HepG2 (cell line): ENCODE data around the gene GDPGP1. TPM values are rescaled to one million over a fixed set of nuclear protein-coding genes. Genes with fewer than 3 reads are reported as not detected.

Experiments used
- ATAC-seq: fragments of 200-7000 bp; cut with Tn5 transposase; 3 replicates; pipeline ENCODE4 v1.9.1; 2020; ENCODE audit warnings: mild to moderate bottlenecking, moderate library complexity
- BruUV-seq: library from RNA; stranded (reverse); fragments of 400-500 nt; replicated peaks from 2 replicates; lab custom pipeline; 2021; lab: Mats Ljungman, UMichigan
- CTCF ChIA-PET: fragments of 300-600 bp; formaldehyde crosslinking; extraction: SDS; loops from one replicate; lab custom pipeline; 2021; ENCODE audit warnings: low total read pairs, inconsistent platforms, low intra/inter-chr PET ratio; lab: Yijun Ruan, JAX
- POLR2A ChIA-PET: fragments of 350-600 bp; sonication (Branson Sonifier 250); formaldehyde crosslinking; loops from one replicate; lab custom pipeline; 2020; ENCODE audit warnings: antibody characterized with exemption, inconsistent platforms; lab: Yijun Ruan, JAX
- DNase-seq: peaks from one replicate; pipeline ENCODE4 v3.0.0-alpha.2; 2015; ENCODE audit warnings: low spot score
- FAIRE-seq: peaks from 3 replicates; lab custom pipeline; 2011; peaks lifted over from hg19 to GRCh38; lab: Jason Lieb, UNC
- H2AFZ ChIP-seq: one replicate; pipeline ENCODE4 v1.6.1; 2011; ENCODE audit warnings: low read length, inconsistent platforms
- H3K27ac ChIP-seq: fragments of 300-600 bp; 3 replicates; pipeline ENCODE4 v1.8.0; 2011; ENCODE audit warnings: mixed run types, mild to moderate bottlenecking, mixed read lengths, low read length, inconsistent platforms; ENCODE audit not compliant: insufficient read depth; ENCODE audit errors: extremely low read length
- H3K27me3 ChIP-seq, 2 experiments: fragments of 200-600 bp in 1 of 2; 2 replicates in 1 of 2; 3 replicates in 1 of 2; pipeline versions ENCODE4 v1.6.0 to v1.8.0; 2011; ENCODE audit warnings: low read length in 2 of 2, mild to moderate bottlenecking in 2 of 2, moderate library complexity in 2 of 2, inconsistent platforms in 1 of 2; ENCODE audit not compliant: insufficient read depth in 2 of 2, control insufficient read depth in 1 of 2
- H3K36me3 ChIP-seq, 2 experiments: fragments of 200-600 bp in 1 of 2; replicated peaks in 1 of 2; 2 replicates in 1 of 2; 3 replicates in 1 of 2; pipeline versions ENCODE4 v1.5.1 to v1.8.0; 2011; ENCODE audit warnings: low read length in 2 of 2, inconsistent platforms in 1 of 2; ENCODE audit not compliant: insufficient read depth in 2 of 2, control insufficient read depth in 1 of 2
- H3K4me1 ChIP-seq: 2 replicates; pipeline ENCODE4 v1.5.1; 2012; ENCODE audit warnings: low read length, inconsistent platforms; ENCODE audit not compliant: insufficient read depth
- H3K4me2 ChIP-seq: 2 replicates; pipeline ENCODE4 v1.6.0; 2011; ENCODE audit warnings: low read depth, low read length, inconsistent platforms
- H3K4me3 ChIP-seq, 3 experiments: fragments of 200-600 bp in 1 of 3; sonication (generic), shearing (Covaris generic) in 1 of 3; replicated peaks in 1 of 3; 2 replicates each; pipeline ENCODE4 v1.5.1; 2011 to 2016; ENCODE audit warnings: low read length in 3 of 3, inconsistent platforms in 2 of 3, low read depth in 2 of 3, mild to moderate bottlenecking in 2 of 3, control low read depth in 1 of 3, mixed read lengths in 1 of 3; ENCODE audit not compliant: insufficient read depth in 1 of 3
- H3K79me2 ChIP-seq: one replicate; pipeline ENCODE4 v1.6.1; 2011; ENCODE audit warnings: low read length, inconsistent platforms; ENCODE audit not compliant: insufficient read depth
- H3K9ac ChIP-seq: 2 replicates; pipeline ENCODE4 v1.6.0; 2011; ENCODE audit warnings: mild to moderate bottlenecking, low read depth, low read length, inconsistent platforms; ENCODE audit not compliant: insufficient read depth
- H3K9me3 ChIP-seq: 2 replicates; pipeline ENCODE4 v1.5.1; 2012; ENCODE audit warnings: mild to moderate bottlenecking, low read length
- H4K20me1 ChIP-seq: 2 replicates; pipeline ENCODE4 v1.6.0; 2011; ENCODE audit warnings: inconsistent platforms, mild to moderate bottlenecking, low read length, moderate library complexity; ENCODE audit not compliant: insufficient read depth
- ADNP ChIP-seq: sonication (generic); formaldehyde crosslinking; IDR thresholded peaks from 2 replicates; pipeline ENCODE4 v1.4.0; 2020; ENCODE audit warnings: missing genetic modification reagents
- DMTF1 ChIP-seq: sonication (generic); formaldehyde crosslinking; IDR thresholded peaks from 2 replicates; pipeline ENCODE4 v1.4.0; 2020; ENCODE audit warnings: mild to moderate bottlenecking, missing genetic modification reagents
- ONECUT2 ChIP-seq: sonication (generic); formaldehyde crosslinking; IDR thresholded peaks from 2 replicates; pipeline ENCODE4 v1.4.0; 2020; ENCODE audit warnings: missing genetic modification reagents
- PATZ1 ChIP-seq: sonication (generic); formaldehyde crosslinking; IDR thresholded peaks from 2 replicates; pipeline ENCODE4 v1.4.0; 2020; ENCODE audit warnings: missing genetic modification reagents
- RELA ChIP-seq: sonication (generic); formaldehyde crosslinking; IDR thresholded peaks from 2 replicates; pipeline ENCODE4 v1.4.0; 2020; ENCODE audit warnings: missing genetic modification reagents
- TFE3 ChIP-seq: IDR thresholded peaks from 2 replicates; pipeline ENCODE4 v1.6.1; 2016
- TRIM24 ChIP-seq: sonication (generic); formaldehyde crosslinking; IDR thresholded peaks from 2 replicates; pipeline ENCODE4 v1.8.0; 2022; ENCODE audit warnings: mild to moderate bottlenecking, missing genetic modification reagents
- ZFP62 ChIP-seq: sonication (generic); formaldehyde crosslinking; IDR thresholded peaks from 2 replicates; pipeline ENCODE4 v1.4.0; 2020; ENCODE audit warnings: missing genetic modification reagents
- ZHX1 ChIP-seq: sonication (generic); formaldehyde crosslinking; IDR thresholded peaks from 2 replicates; pipeline ENCODE4 v1.8.1; 2022; ENCODE audit warnings: low read depth, mild to moderate bottlenecking, missing genetic modification reagents
- ZNF251 ChIP-seq: sonication (generic); formaldehyde crosslinking; IDR thresholded peaks from 2 replicates; pipeline ENCODE4 v1.9.0; 2021; ENCODE audit warnings: mild to moderate bottlenecking, missing genetic modification reagents
- ZNF329 ChIP-seq: sonication (generic); formaldehyde crosslinking; IDR thresholded peaks from 2 replicates; pipeline ENCODE4 v1.9.0; 2021; ENCODE audit warnings: low read depth, mild to moderate bottlenecking, missing genetic modification reagents
- ZNF446 ChIP-seq: sonication (generic); formaldehyde crosslinking; IDR thresholded peaks from 2 replicates; pipeline ENCODE4 v1.5.0; 2020; ENCODE audit warnings: mild to moderate bottlenecking, missing genetic modification reagents
- ZNF552 ChIP-seq: sonication (generic); formaldehyde crosslinking; IDR thresholded peaks from 2 replicates; pipeline ENCODE4 v1.9.0; 2022; ENCODE audit warnings: missing genetic modification reagents, mild to moderate bottlenecking, borderline replicate concordance
- ZNF577 ChIP-seq: sonication (generic); formaldehyde crosslinking; IDR thresholded peaks from 2 replicates; pipeline ENCODE4 v1.4.0; 2020; ENCODE audit warnings: mild to moderate bottlenecking, low read depth, missing genetic modification reagents, borderline replicate concordance
- ZNF619 ChIP-seq: sonication (generic); formaldehyde crosslinking; IDR thresholded peaks from 2 replicates; pipeline ENCODE4 v1.4.0; 2020; ENCODE audit warnings: mild to moderate bottlenecking, missing genetic modification reagents
- ZNF782 ChIP-seq: sonication (generic); formaldehyde crosslinking; IDR thresholded peaks from 2 replicates; pipeline ENCODE4 v1.4.0; 2020; ENCODE audit warnings: missing genetic modification reagents, mild to moderate bottlenecking, borderline replicate concordance
- ZSCAN29 ChIP-seq: sonication (generic); formaldehyde crosslinking; conservative IDR thresholded peaks from 2 replicates; pipeline ENCODE4 v1.4.0; 2020; ENCODE audit warnings: mild to moderate bottlenecking, missing genetic modification reagents
- WGBS: methylation state at CpG from one replicate; pipeline ENCODE4 v1.1.6; 2017; ENCODE audit warnings: low lambda C conversion rate; 5-methylcytosine and 5-hydroxymethylcytosine counted together
- in situ Hi-C: cut with HindIII; loops from 2 replicates; pipeline ENCODE4 v1.10.0; 2017; ENCODE audit warnings: low pct_unique_long_range_greater_than_20kb; ENCODE audit not compliant: extremely low pct_ligation_motif_present
- intact Hi-C: fragments of 100-400 bp; cut with micrococcal nuclease; formaldehyde crosslinking; loops from one replicate; pipeline ENCODE4 v1.10.0; 2022; ENCODE audit not compliant: unreplicated experiment
- polyA plus RNA-seq, 8 experiments: library from polyadenylated mRNA; depleted of rRNA in 3 of 8; stranded (reverse) in 7 of 8; unstranded in 1 of 8; fragments of >200 nt; fragmentation: Illumina TruSeq in 4 of 8; extraction: Trizol in 4 of 8; gene quantifications; 2 replicates each; pipeline versions ENCODE4 v1.2.1 to v1.2.3, GENCODE V29; 2011 to 2016; ENCODE audit warnings: low read depth in 4 of 8, missing spikeins in 1 of 8, mixed read lengths in 1 of 8; ENCODE audit not compliant: insufficient read depth in 1 of 8
- total RNA-seq, 5 experiments: library from RNA; depleted of rRNA; stranded (reverse); fragments of >200 nt; fragmentation: Illumina TruSeq; extraction: Trizol; gene quantifications; 2 replicates each; pipeline ENCODE4 v1.2.3, GENCODE V29; 2016; ENCODE audit warnings: low read depth in 1 of 5

Gene GDPGP1
- total and polyA plus RNA-seq, 2 of the 13 experiments (the other 11 are each of a cell fraction or from before 2014, with no cell fraction given), result 1.5 to 4.3 TPM

GRCh38 chr15:90225504-90226234 is 8.3 kb upstream of the GDPGP1 start:
- DNase-seq, result no peak
- Histone ChIP-seq H3K36me3 (peaks cover 18 to 56% of the 10 kb centered on the region in 2 experiments), H2AFZ (no peak overlapping the region), H3K9me3 (no peaks in the 10 kb centered on the region), H3K9ac (no peak overlapping the region), H3K79me2 (no peaks in the 10 kb centered on the region), H3K27ac (no peak overlapping the region), H3K4me1 (no peaks in the 10 kb centered on the region), H3K27me3 (no peaks in the 10 kb centered on the region), H4K20me1 (no peaks in the 10 kb centered on the region), H3K4me2 (no peak overlapping the region), H3K4me3 (no peak overlapping the region)
- ChIA-PET CTCF (no interaction called here), POLR2A (no interaction called here)
- 98% methylated on average over 16 of the region's 18 CpGs for WGBS
- BruUV-seq, result no TSS peak
- intact Hi-C loops (no loop called here), in situ Hi-C loops (no loop called here)
- no peak for FAIRE-seq
- no peak for ATAC-seq
- no peak for TF ChIP-seq ZNF329 (CRISPR knock-in tag)
- no peak for TF ChIP-seq ZNF251 (CRISPR knock-in tag)
- TF ChIP-seq ADNP, result no peak
- TF ChIP-seq RELA (CRISPR knock-in tag), result no peak
- TF ChIP-seq ONECUT2, result no peak
- TF ChIP-seq ZNF782 (CRISPR knock-in tag), result no peak
- TF ChIP-seq TFE3 (CRISPR knock-in tag), result no peak
- TF ChIP-seq ZNF619 (CRISPR knock-in tag), result no peak
- TF ChIP-seq TRIM24 (CRISPR knock-in tag), result no peak
- TF ChIP-seq ZSCAN29 (CRISPR knock-in tag), result no peak
- no peak for TF ChIP-seq ZFP62 (CRISPR knock-in tag)
- no peak for TF ChIP-seq ZNF552 (CRISPR knock-in tag)
- TF ChIP-seq ZNF446 (CRISPR knock-in tag), result no peak
- TF ChIP-seq ZNF577, result no peak
- TF ChIP-seq ZHX1 (CRISPR knock-in tag), result no peak
- TF ChIP-seq PATZ1 (CRISPR knock-in tag), result no peak
- no peak for TF ChIP-seq DMTF1
